Kidney (tissue), 22 donors: ENCODE measurements around the gene ADA. TPM values are rescaled to one million over a fixed set of nuclear protein-coding genes. Genes with fewer than 3 reads are reported as not detected.
"Not testable (repeated sequence)": the region's sequence is repeated elsewhere in the genome, so short reads cannot be mapped to it uniquely, and the experiment has no call there.

Experiments
- DNase-seq, 5 donors: peaks; one replicate each; pipeline ENCODE4 v3.0.0-alpha.2; 2013 to 2020
- FAIRE-seq: peaks from 2 replicates; lab custom pipeline; 2012; peaks lifted over from hg19 to GRCh38; lab: Jason Lieb, UNC
- H3K27ac ChIP-seq, 2 donors: one replicate each; pipeline ENCODE4 v1.7.0; 2013; ENCODE audit warnings: low read depth in 2 of 2, low read length in 2 of 2, inconsistent platforms in 1 of 2
- H3K27me3 ChIP-seq: one replicate; pipeline ENCODE4 v1.7.1; 2013; ENCODE audit warnings: low read length, inconsistent platforms; ENCODE audit not compliant: control insufficient read depth, insufficient read depth
- H3K36me3 ChIP-seq, 3 donors: one replicate each; pipeline versions ENCODE4 v1.7.0 to v1.7.1; 2013; ENCODE audit warnings: low read length in 3 of 3, control low read depth in 1 of 3, inconsistent platforms in 1 of 3; ENCODE audit not compliant: insufficient read depth in 3 of 3, control insufficient read depth in 2 of 3
- H3K4me1 ChIP-seq, 3 donors: one replicate each; pipeline versions ENCODE4 v1.7.0 to v1.7.1; 2013; ENCODE audit warnings: low read length in 3 of 3, inconsistent platforms in 1 of 3, low read depth in 1 of 3; ENCODE audit not compliant: control insufficient read depth in 2 of 3, insufficient read depth in 2 of 3
- H3K4me3 ChIP-seq, 3 donors: one replicate each; pipeline versions ENCODE4 v1.7.0 to v1.8.1; 2013; ENCODE audit warnings: low read length in 3 of 3, control low read depth in 1 of 3, inconsistent platforms in 1 of 3
- H3K9ac ChIP-seq, 3 donors: one replicate each; pipeline versions ENCODE4 v1.7.0 to v1.7.1; 2013; ENCODE audit warnings: low read length in 3 of 3, control low read depth in 1 of 3, inconsistent platforms in 1 of 3
- H3K9me3 ChIP-seq, 3 donors: one replicate each; pipeline versions ENCODE4 v1.7.0 to v1.7.1; 2013; ENCODE audit warnings: low read length in 3 of 3, control low read depth in 1 of 3, inconsistent platforms in 1 of 3; ENCODE audit not compliant: control insufficient read depth in 2 of 3, insufficient read depth in 1 of 3
- intact Hi-C: fragments of 100-400 bp; cut with DNase I; formaldehyde crosslinking; loops from one replicate; pipeline ENCODE4 v1.11.1; 2022
- long read RNA-seq, 10 donors: library from polyadenylated mRNA in 1 of 10; unstranded in 1 of 10; transcript quantifications; one replicate each; pipeline ENCODE4 v2.0.0 and lab custom pipeline, GENCODE V29; 2021 to 2026
- polyA plus RNA-seq: library from polyadenylated mRNA; stranded (reverse); fragments of 350-450 nt; fragmentation: Illumina TruSeq; extraction: RNeasy Lipid Tissue Mini Kit (QIAGEN cat#74804); gene quantifications from one replicate; pipeline ENCODE4 v1.2.3, GENCODE V29; 2014; ENCODE audit warnings: low read depth, low replicate concordance; ENCODE audit not compliant: insufficient read depth
- total RNA-seq: library from RNA; stranded (reverse); fragmentation: NEBNext Ultra II Directional; extraction: Animal tissue kit (Norgen Biotek cat#: 25700); gene quantifications from one replicate; pipeline ENCODE4 v1.2.1, GENCODE V29; 2021
- TF ChIP-seq, protein P1 (sequence below): IDR thresholded peaks from 3 replicates; pipeline ENCODE4 v1.5.1; 2012; ENCODE audit warnings: mild to moderate bottlenecking, moderate library complexity, borderline replicate concordance; ENCODE audit not compliant: insufficient read depth; ENCODE audit errors: extremely low read depth
- donor health status: control.
- donor health status: control.
- donor health status: control.
- donor health status: control.
- donor health status: control.
- donor health status: DM: yes; HTN: yes; CAD: no.
- donor health status: Normal renal cell carcinoma (clear cell type).

The ADA gene
- total RNA-seq, result 6.5 TPM
- 3.1 TPM for polyA plus RNA-seq
- long read RNA-seq, donor 1, partial matches to known transcripts, result 0 of 1 reads
- long read RNA-seq, donor 1, other reads (novel, unspliced or antisense), result 0 of 1 reads
- long read RNA-seq, donor 2, partial matches to known transcripts, result 0 of 3 reads
- long read RNA-seq, donor 2, other reads (novel, unspliced or antisense), result 0 of 3 reads
- long read RNA-seq, donor 3, partial matches to known transcripts, result 0 of 1 reads
- long read RNA-seq, donor 3, other reads (novel, unspliced or antisense), result 0 of 1 reads
- long read RNA-seq, donor 4, partial matches to known transcripts, result 0 of 2 reads
- long read RNA-seq, donor 4, other reads (novel, unspliced or antisense), result 0 of 2 reads
- long read RNA-seq, donor 5, partial matches to known transcripts, result 0 of 1 reads
- long read RNA-seq, donor 5, other reads (novel, unspliced or antisense), result 0 of 1 reads
- long read RNA-seq, donor 6, partial matches to known transcripts, result 0 of 1 reads
- long read RNA-seq, donor 6, other reads (novel, unspliced or antisense), result 0 of 1 reads
- long read RNA-seq, donor 7, transcript ADA-201 (12 exons, 1,539 nt), result major isoform, 6 of 10 reads
- long read RNA-seq, donor 7, partial matches to known transcripts, result 0 of 10 reads
- long read RNA-seq, donor 7, other reads (novel, unspliced or antisense), result 1 of 10 reads
- long read RNA-seq, donor 8, partial matches to known transcripts, result 0 of 1 reads
- long read RNA-seq, donor 8, other reads (novel, unspliced or antisense), result 0 of 1 reads
- long read RNA-seq, donor 9, result 0 reads
- long read RNA-seq, donor 10, partial matches to known transcripts, result 0 of 2 reads
- long read RNA-seq, donor 10, other reads (novel, unspliced or antisense), result 0 of 2 reads

DNA sequence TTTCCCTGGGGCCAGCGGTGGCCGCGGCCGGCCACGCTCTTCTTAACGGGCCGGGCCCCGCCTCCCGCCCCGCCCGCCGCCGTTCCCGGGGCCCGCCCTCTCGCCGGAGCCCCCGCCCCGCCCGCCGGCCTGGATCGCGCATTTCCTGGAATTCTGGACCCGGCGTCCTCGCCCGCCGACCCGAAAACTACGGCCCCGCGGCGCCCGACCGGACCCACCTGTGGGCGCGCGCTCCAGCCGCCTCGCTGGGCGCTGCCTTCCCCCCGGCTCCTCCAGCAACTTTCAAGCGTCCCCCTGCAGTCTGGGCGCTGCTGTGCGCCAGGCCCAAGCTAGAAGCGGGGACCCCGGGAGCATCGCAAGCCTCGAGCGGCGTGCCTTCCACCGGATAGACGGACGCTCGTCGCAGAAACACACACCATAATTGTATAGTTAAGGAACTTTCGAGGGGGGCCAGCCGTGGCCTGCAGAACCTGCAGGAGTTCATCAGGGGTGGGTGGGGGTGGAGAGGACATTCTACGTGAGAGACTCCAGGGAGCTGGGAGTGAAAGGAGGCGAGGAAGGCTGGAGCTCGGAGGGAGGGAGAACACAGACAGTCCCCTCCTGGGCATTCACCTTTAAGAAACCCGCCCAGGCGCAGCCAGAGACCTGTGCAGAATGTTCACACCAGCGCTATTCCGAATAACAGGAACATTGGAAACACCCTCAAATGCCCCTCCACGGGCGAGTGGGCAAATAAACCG lies at the start of gene ADA:
Gene ADA, minus strand, starts transcription at position 16 of the 740 bp plus-strand sequence. CDS start 92 bp downstream, outside the sequence.
- intact Hi-C loops, result no loop called here
- DNase-seq, result peak; percentile 58 to 82 (median 69)
- TF ChIP-seq, protein P1, sequence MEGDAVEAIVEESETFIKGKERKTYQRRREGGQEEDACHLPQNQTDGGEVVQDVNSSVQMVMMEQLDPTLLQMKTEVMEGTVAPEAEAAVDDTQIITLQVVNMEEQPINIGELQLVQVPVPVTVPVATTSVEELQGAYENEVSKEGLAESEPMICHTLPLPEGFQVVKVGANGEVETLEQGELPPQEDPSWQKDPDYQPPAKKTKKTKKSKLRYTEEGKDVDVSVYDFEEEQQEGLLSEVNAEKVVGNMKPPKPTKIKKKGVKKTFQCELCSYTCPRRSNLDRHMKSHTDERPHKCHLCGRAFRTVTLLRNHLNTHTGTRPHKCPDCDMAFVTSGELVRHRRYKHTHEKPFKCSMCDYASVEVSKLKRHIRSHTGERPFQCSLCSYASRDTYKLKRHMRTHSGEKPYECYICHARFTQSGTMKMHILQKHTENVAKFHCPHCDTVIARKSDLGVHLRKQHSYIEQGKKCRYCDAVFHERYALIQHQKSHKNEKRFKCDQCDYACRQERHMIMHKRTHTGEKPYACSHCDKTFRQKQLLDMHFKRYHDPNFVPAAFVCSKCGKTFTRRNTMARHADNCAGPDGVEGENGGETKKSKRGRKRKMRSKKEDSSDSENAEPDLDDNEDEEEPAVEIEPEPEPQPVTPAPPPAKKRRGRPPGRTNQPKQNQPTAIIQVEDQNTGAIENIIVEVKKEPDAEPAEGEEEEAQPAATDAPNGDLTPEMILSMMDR, result no peak
- Histone ChIP-seq H3K9me3 (no peaks in the 10 kb centered on the region), H3K4me3 (peak within 1 kb of the TSS; percentile 81 to 85 (median 84)), H3K27me3 (no peaks in the 10 kb centered on the region), H3K4me1 (peaks cover 0 to 10% (median 0%) of the 10 kb centered on the region in 3 donors), H3K27ac (peak within 1 kb of the TSS; percentile 63 to 83), H3K36me3 (no peaks in the 10 kb centered on the region), H3K9ac (peak within 1 kb of the TSS; percentile 67 to 77 (median 77))
- FAIRE-seq, result no peak

DNA sequence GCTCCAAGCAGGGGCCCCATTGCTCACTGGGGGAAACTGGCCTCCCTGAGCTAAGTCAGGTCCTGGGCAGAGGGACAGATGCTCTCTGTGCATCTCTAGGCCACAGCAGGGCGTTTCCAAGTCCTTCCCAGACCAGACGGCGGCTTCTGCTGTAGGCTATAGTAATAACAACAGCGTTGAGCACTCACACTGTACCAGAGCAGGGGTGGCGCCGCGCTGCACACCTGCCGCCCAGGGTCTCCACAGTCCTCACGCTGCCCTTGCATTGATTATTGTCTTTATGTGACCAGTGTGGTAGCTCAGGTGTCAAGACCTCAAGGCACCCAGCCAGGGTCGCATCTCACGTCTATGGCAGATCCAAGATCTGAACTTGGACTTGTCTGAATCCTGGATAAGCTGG lies 48.8 kb upstream of the ADA start:
- Histone ChIP-seq H3K27me3 (no peaks in the 10 kb centered on the region), H3K27ac (no peak overlapping the region), H3K9ac (no peak overlapping the region), H3K36me3 (no peaks in the 10 kb centered on the region), H3K4me1 (peaks cover 0 to 8% (median 0%) of the 10 kb centered on the region in 3 donors), H3K9me3 (no peaks in the 10 kb centered on the region), H3K4me3 (no peak overlapping the region)
- TF ChIP-seq, protein P1, result no peak
- FAIRE-seq (no peak), DNase-seq (no peak)
- intact Hi-C loops, result no loop called here

- Histone ChIP-seq H3K9me3 (no peaks in the 10 kb centered on the region), H3K9ac (no peak overlapping the region), H3K4me1 (peaks cover 0 to 8% (median 0%) of the 10 kb centered on the region in 3 donors), H3K27me3 (no peaks in the 10 kb centered on the region), H3K36me3 (no peaks in the 10 kb centered on the region), H3K4me3 (no peak overlapping the region), H3K27ac (no peak overlapping the region)
- DNase-seq (no peak), FAIRE-seq (no peak)
- TF ChIP-seq, protein P1, result no peak
- intact Hi-C loops, result no loop called here
Observed at GRCh38 chr20:44698351-44698750, 46.9 kb upstream of the ADA start.

DNA sequence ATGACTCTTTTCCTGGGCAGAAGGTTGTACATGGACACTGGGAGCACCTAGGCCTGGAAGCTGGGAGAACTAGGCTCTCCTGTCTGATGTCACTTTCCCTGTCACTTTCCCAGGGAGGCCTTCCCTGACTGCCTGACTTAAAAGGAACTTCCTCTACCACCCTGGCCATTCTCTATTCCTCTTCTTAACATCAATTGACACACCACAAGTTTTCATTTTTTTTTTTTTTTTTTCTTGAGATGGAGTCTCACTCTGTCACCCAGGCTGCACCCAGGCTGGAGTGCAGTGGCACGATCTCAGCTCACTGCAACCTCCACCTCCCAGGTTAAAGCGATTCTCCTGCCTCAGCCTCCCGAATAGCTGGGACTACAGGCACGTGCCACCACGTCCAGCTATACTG lies 45.5 kb upstream of the ADA start:
- H3K36me3 ChIP-seq, H3K27ac ChIP-seq, H3K9me3 ChIP-seq, H3K4me3 ChIP-seq, H3K27me3 ChIP-seq, intact Hi-C loops, H3K4me1 ChIP-seq, DNase-seq, FAIRE-seq, H3K9ac ChIP-seq: not testable (repeated sequence)
